DND-41 (cell line): ENCODE results near the gene UCN2.

Source experiments
- ATAC-seq: fragments of 200-7000 bp; cut with Tn5 transposase; 3 replicates; pipeline ENCODE4 v1.9.1; 2021; ENCODE audit warnings: low read depth; ENCODE audit not compliant: insufficient read depth
- DNase-seq: peaks from one replicate; pipeline ENCODE4 v3.0.0-alpha.2; 2020
- H2AFZ ChIP-seq: 2 replicates; pipeline ENCODE4 v1.6.0; 2012; ENCODE audit warnings: low read depth, low read length
- H3K27ac ChIP-seq: 2 replicates; pipeline ENCODE4 v1.5.1; 2012; ENCODE audit warnings: low read length, inconsistent platforms
- H3K27me3 ChIP-seq: fragments of 200-600 bp; sonication (generic); 2 replicates; pipeline ENCODE4 v1.6.0; 2012; ENCODE audit warnings: low read length, mild to moderate bottlenecking, inconsistent platforms; ENCODE audit not compliant: insufficient read depth, poor library complexity
- H3K36me3 ChIP-seq: 2 replicates; pipeline ENCODE4 v1.5.1; 2012; ENCODE audit warnings: low read length, inconsistent platforms; ENCODE audit not compliant: insufficient read depth
- H3K4me1 ChIP-seq: 2 replicates; pipeline ENCODE4 v1.5.1; 2012; ENCODE audit warnings: mild to moderate bottlenecking, low read length; ENCODE audit not compliant: insufficient read depth
- H3K4me2 ChIP-seq: 2 replicates; pipeline ENCODE4 v1.6.0; 2012; ENCODE audit warnings: mild to moderate bottlenecking, moderate library complexity, low read length, inconsistent platforms; ENCODE audit not compliant: insufficient read depth
- H3K4me3 ChIP-seq, 2 experiments: fragments of 200-600 bp in 1 of 2; shearing (Covaris generic) in 1 of 2; 2 replicates each; pipeline ENCODE4 v1.5.1; 2012 to 2016; ENCODE audit warnings: inconsistent platforms in 2 of 2, low read length in 2 of 2, mild to moderate bottlenecking in 2 of 2, low read depth in 1 of 2, moderate library complexity in 1 of 2
- H3K79me2 ChIP-seq: 2 replicates; pipeline ENCODE4 v1.6.0; 2012; ENCODE audit warnings: low read length, inconsistent platforms; ENCODE audit not compliant: insufficient read depth
- H3K9ac ChIP-seq: 2 replicates; pipeline ENCODE4 v1.6.0; 2012; ENCODE audit warnings: low read depth, mild to moderate bottlenecking, inconsistent platforms, low read length, moderate library complexity
- H3K9me3 ChIP-seq: 2 replicates; pipeline ENCODE4 v1.5.1; 2012; ENCODE audit warnings: low read length, moderate library complexity, mild to moderate bottlenecking, inconsistent platforms; ENCODE audit not compliant: insufficient read depth, severe bottlenecking
- H4K20me1 ChIP-seq: 2 replicates; pipeline ENCODE4 v1.6.0; 2012; ENCODE audit warnings: low read length; ENCODE audit not compliant: insufficient read depth
- EZH2 ChIP-seq: IDR thresholded peaks from 3 replicates; pipeline ENCODE4 v1.6.1; 2012; ENCODE audit warnings: borderline replicate concordance, low read depth, mild to moderate bottlenecking, moderate library complexity, low read length, inconsistent platforms; ENCODE audit not compliant: severe bottlenecking
- TF ChIP-seq, protein P1 (sequence below): IDR thresholded peaks from 2 replicates; pipeline ENCODE4 v1.5.1; 2012; ENCODE audit warnings: borderline replicate concordance, low read length, moderate library complexity, mild to moderate bottlenecking; ENCODE audit not compliant: poor library complexity, severe bottlenecking; ENCODE audit errors: extremely low read depth

Gene UCN2

DNA sequence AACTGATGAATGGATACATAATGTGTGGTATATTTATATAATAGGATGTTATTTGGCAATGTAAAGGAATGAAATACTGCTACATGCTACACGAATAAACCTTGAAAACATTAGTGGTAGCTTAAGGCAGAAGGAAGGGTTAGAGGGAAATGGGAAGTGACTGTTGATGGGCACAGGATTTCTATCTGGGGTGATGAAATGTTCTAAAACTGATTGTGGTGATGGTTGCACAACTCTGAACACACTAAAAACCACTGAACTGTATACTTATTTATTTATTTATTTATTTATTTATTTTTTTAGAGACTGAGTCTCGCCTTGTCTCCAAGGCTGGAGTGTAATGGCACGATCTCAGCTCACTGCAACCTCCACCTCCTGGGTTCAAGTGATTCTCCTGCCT, 34.8 kb downstream of the UCN2 start:
- TF ChIP-seq, protein P1, sequence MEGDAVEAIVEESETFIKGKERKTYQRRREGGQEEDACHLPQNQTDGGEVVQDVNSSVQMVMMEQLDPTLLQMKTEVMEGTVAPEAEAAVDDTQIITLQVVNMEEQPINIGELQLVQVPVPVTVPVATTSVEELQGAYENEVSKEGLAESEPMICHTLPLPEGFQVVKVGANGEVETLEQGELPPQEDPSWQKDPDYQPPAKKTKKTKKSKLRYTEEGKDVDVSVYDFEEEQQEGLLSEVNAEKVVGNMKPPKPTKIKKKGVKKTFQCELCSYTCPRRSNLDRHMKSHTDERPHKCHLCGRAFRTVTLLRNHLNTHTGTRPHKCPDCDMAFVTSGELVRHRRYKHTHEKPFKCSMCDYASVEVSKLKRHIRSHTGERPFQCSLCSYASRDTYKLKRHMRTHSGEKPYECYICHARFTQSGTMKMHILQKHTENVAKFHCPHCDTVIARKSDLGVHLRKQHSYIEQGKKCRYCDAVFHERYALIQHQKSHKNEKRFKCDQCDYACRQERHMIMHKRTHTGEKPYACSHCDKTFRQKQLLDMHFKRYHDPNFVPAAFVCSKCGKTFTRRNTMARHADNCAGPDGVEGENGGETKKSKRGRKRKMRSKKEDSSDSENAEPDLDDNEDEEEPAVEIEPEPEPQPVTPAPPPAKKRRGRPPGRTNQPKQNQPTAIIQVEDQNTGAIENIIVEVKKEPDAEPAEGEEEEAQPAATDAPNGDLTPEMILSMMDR = no peak
- TF ChIP-seq EZH2 = no peak
- Histone ChIP-seq H3K4me1 (no peaks in the 10 kb centered on the region), H3K9me3 (no peaks in the 10 kb centered on the region), H2AFZ (no peak overlapping the region), H3K79me2 (no peaks in the 10 kb centered on the region), H3K27me3 (no peaks in the 10 kb centered on the region), H3K27ac (no peak overlapping the region), H3K4me2 (no peak overlapping the region), H3K4me3 (no peak overlapping the region), H3K9ac (no peak overlapping the region), H3K36me3 (no peaks in the 10 kb centered on the region), H4K20me1 (no peaks in the 10 kb centered on the region; the same call in 1 of the 2 replicates)
- DNase-seq = no peak
- ATAC-seq = no peak

DNA sequence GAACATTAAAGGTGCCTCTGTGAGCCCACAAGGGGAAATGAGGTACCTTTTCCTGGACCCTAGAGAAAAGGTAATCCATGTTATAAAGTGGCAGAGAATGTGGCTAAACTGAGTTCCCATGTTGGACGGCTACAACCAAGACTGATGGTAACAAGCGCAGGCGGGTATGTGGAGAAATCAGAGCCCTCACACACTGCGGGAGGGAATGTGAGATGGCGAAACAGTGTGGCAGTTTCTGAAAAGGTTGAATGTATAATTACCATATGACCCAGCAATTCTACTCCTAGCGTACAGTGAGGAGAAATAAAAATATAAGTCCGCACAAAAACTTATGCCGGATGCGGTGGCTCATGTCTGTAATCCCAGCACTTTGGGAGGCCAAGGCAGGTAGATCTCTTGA, 35.5 kb downstream of the UCN2 start:
- TF ChIP-seq, protein P1 = no peak
- TF ChIP-seq EZH2 = no peak
- Histone ChIP-seq H4K20me1 (no peaks in the 10 kb centered on the region; the same call in 1 of the 2 replicates), H3K27me3 (no peaks in the 10 kb centered on the region), H3K4me3 (no peak overlapping the region), H2AFZ (no peak overlapping the region), H3K4me1 (no peaks in the 10 kb centered on the region), H3K4me2 (no peak overlapping the region), H3K79me2 (no peaks in the 10 kb centered on the region), H3K9me3 (no peaks in the 10 kb centered on the region), H3K36me3 (no peaks in the 10 kb centered on the region), H3K27ac (no peak overlapping the region), H3K9ac (no peak overlapping the region)
- DNase-seq = no peak
- ATAC-seq = no peak

DNA sequence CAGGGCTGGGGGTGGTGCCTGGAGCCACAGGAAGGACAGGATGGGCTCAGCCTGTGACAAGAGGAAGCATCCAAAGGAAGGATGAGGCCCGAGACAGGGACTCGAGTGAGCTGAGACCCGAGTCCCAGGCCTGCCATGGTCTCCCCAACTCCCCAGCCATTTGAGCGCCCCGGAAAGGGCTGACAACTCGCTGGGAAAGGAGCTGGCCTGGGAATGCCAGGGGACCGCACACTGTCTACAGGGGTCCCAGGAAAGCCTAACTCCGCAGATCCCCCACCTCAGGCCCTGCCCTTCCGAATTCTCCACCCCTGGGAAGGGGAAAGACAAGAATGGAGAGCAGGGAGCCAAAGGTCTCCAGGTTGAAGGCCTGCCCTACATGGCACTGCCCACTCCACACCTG, 38.6 kb downstream of the UCN2 start:
- Histone ChIP-seq H3K36me3 (no peaks in the 10 kb centered on the region), H3K9me3 (no peaks in the 10 kb centered on the region), H3K79me2 (no peaks in the 10 kb centered on the region), H3K27ac (no peak overlapping the region), H3K9ac (no peak overlapping the region), H3K4me3 (no peak overlapping the region), H4K20me1 (peaks cover 10% of the 10 kb centered on the region), H3K4me2 (no peak overlapping the region), H3K4me1 (no peaks in the 10 kb centered on the region), H3K27me3 (no peaks in the 10 kb centered on the region), H2AFZ (no peak overlapping the region)
- no peak for ATAC-seq
- no peak for TF ChIP-seq EZH2
- DNase-seq = no peak

DNA sequence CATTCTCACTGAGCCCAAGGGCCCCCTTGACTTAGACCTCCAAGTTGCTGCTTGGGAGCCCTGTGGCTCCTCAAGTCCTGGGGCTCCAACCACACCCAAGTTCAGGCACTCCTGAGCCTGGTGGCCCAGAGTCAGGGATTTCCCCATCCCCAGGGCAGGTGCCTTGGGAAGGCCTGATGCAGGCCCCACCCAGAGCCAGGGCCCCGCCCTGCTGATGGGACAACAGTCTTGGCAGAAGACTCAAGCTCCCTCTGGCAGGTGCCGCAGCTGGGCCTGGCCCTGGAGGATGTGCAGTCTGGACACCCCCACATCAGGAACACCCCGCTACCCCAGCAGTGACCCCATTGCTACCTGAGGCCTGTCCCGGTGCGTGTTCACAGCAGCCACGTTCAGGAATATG, 41.9 kb downstream of the UCN2 start:
- TF ChIP-seq EZH2 = no peak
- TF ChIP-seq, protein P1 = no peak
- H3K36me3 ChIP-seq = no peaks in the 10 kb centered on the region
- no peak overlapping the region for H3K9ac ChIP-seq
- H4K20me1 ChIP-seq = peaks cover 21% of the 10 kb centered on the region
- H3K4me1 ChIP-seq = no peaks in the 10 kb centered on the region
- no peak overlapping the region for H3K27ac ChIP-seq
- no peaks in the 10 kb centered on the region for H3K79me2 ChIP-seq
- H3K4me3 ChIP-seq = no peak overlapping the region
- H2AFZ ChIP-seq = no peak overlapping the region
- H3K4me2 ChIP-seq = no peak overlapping the region
- H3K9me3 ChIP-seq = no peaks in the 10 kb centered on the region
- DNase-seq = no peak
- no peak for ATAC-seq
- H3K27me3 ChIP-seq = no peaks in the 10 kb centered on the region
